Testis (tissue), 2 donors: ENCODE data around the gene ADSS1.

Experiments used
- CTCF ChIP-seq, 3 experiments: fragments of 450-650 bp in 2 of 3; fragments of 200-600 bp in 1 of 3; sonication (generic) in 1 of 3; IDR thresholded peaks; one replicate each; pipeline ENCODE4 v1.5.1; 2016 to 2019; ENCODE audit warnings: antibody characterized with exemption in 3 of 3, mild to moderate bottlenecking in 2 of 3, moderate library complexity in 1 of 3
- POLR2A ChIP-seq: fragments of 450-650 bp; IDR thresholded peaks from one replicate; pipeline ENCODE4 v1.6.1; 2017; ENCODE audit warnings: antibody characterized with exemption, mild to moderate bottlenecking, moderate library complexity

DNA sequence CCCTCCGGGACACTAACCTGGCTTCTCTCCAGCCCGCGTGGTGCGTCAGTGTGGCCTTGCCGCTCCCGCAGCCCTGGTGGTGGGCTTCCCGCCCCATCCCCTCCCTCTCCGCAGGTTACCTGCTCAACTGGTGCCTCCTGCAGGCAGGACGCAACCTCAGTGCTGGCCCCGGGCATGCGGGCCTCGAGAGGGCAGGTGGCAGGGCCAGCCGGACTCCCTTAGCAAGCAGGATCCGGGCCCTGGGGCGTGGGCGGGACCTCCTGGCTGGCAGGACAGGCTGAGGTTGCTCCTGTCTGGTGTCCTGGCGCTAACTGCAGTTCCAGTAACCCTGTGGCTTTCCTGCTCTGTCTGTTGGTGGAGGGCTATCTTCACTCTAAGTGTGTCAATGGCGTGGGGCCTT is 8.6 kb upstream of the ADSS1 start:
- TF ChIP-seq CTCF (IDR thresholded peaks at IDR 0.05) (no peak), POLR2A (no peak)
